ENCODE results near the gene GAREM2.

DNA sequence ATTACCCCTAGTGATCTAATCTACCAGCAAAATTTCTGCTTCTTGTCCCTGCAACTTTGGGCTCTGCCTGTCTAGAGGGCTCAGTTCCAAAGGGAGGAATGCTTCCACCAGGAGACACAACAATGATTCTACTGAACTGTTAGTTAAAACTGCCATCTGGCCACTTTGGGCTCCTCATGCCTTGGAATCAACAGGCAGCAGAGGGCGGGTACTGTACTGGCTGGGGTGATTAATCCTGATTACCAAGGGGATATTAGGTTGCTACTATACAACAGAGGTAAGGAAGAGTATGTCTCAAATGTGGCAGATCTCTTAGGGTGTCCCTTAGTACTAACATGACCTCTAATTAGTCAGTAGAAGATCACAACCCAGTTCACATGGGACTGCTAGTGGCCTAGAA, 50.1 kb downstream of the GAREM2 start:
- TF ChIP-seq POLR2A (IDR thresholded peaks at IDR 0.05) (no peak), CTCF (IDR thresholded peaks at IDR 0.05) (no peak), POLR2AphosphoS5 (IDR thresholded peaks at IDR 0.05) (no peak), EP300 (IDR thresholded peaks at IDR 0.05; ENCODE audit: low read depth) (no peak)
